Urinary bladder (tissue), 4 donors: ENCODE results near the gene CP. TPM values are rescaled to one million over a fixed set of nuclear protein-coding genes. Genes with fewer than 3 reads are reported as not detected.

Experiments used
- DNase-seq: peaks from one replicate; pipeline ENCODE4 v3.0.0-alpha.2; 2015; ENCODE audit errors: extremely low spot score
- H3K27ac ChIP-seq: one replicate; pipeline ENCODE4 v1.5.1; 2013; ENCODE audit warnings: low read depth, mild to moderate bottlenecking, moderate library complexity
- H3K36me3 ChIP-seq: one replicate; pipeline ENCODE4 v1.6.1; 2013; ENCODE audit warnings: mild to moderate bottlenecking, moderate library complexity; ENCODE audit not compliant: insufficient read depth
- H3K4me1 ChIP-seq: one replicate; pipeline ENCODE4 v1.6.1; 2013; ENCODE audit warnings: mild to moderate bottlenecking, moderate library complexity; ENCODE audit not compliant: insufficient read depth
- H3K4me3 ChIP-seq: one replicate; pipeline ENCODE4 v1.5.1; 2013; ENCODE audit warnings: low read depth, low read length
- WGBS: extraction: QIAGEN DNeasy Blood & Tissue Kit; methylation state at CpG from one replicate; pipeline ENCODE4 v1.1.7; 2013; 5-methylcytosine and 5-hydroxymethylcytosine counted together
- polyA plus RNA-seq: library from polyadenylated mRNA; stranded (reverse); fragments of 200-250 nt; gene quantifications from one replicate; pipeline ENCODE4 v1.2.3, GENCODE V29; 2013
- total RNA-seq: library from RNA; depleted of rRNA; stranded (reverse); fragments of >200 nt; gene quantifications from one replicate; pipeline ENCODE4 v1.2.3, GENCODE V29; 2014
- donor health status: healthy with polysubstance abuse.
- donor health status: healthy.

The CP gene
- total and polyA plus RNA-seq, 2 donors: 1.9 to 12.7 TPM

- WGBS: 71% methylated on average over 2 of the region's 2 CpGs
- DNase-seq: no peak
- Histone ChIP-seq H3K27ac (no peak overlapping the region), H3K4me1 (no peaks in the 10 kb centered on the region), H3K4me3 (no peak overlapping the region), H3K36me3 (no peaks in the 10 kb centered on the region)
Measured at GRCh38 chr3:149188494-149188893, 33.1 kb downstream of the CP start.

GRCh38 chr3:149186721-149187120 is 34.9 kb downstream of the CP start:
- DNase-seq: no peak
- Histone ChIP-seq H3K4me3 (no peak overlapping the region), H3K4me1 (no peaks in the 10 kb centered on the region), H3K36me3 (no peaks in the 10 kb centered on the region), H3K27ac (no peak overlapping the region)
- WGBS: 96% methylated on average over 3 of the region's 3 CpGs

GRCh38 chr3:149186219-149186618 is 35.4 kb downstream of the CP start:
- H3K27ac ChIP-seq: no peak overlapping the region
- WGBS: 90% methylated on average over 2 of the region's 2 CpGs
- no peak overlapping the region for H3K4me3 ChIP-seq
- no peaks in the 10 kb centered on the region for H3K4me1 ChIP-seq
- no peak for DNase-seq
- no peaks in the 10 kb centered on the region for H3K36me3 ChIP-seq

DNA sequence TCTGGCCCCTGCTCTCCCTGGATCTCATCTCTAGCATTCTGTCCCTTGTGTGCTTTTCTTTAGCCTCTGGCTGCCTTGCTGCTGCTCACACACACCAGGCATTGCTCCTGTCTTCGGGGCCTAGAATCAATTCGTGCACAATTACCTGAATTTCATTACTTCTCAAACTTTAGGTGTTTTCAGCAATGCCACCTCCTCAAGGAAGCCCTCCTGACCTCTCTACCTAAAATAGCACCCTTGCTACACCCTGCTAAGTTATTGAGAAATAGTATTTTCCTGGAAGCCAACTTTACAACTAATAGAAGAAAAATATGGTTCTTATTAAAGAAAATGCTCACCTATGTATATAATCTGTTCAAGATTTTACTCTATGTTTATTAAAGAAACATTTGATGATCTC is 40.4 kb downstream of the CP start:
- no peak overlapping the region for H3K27ac ChIP-seq
- no peak for DNase-seq
- no peak overlapping the region for H3K4me3 ChIP-seq
- H3K36me3 ChIP-seq: no peaks in the 10 kb centered on the region
- no peaks in the 10 kb centered on the region for H3K4me1 ChIP-seq
- 96% methylated on average over 2 of the region's 2 CpGs for WGBS

DNA sequence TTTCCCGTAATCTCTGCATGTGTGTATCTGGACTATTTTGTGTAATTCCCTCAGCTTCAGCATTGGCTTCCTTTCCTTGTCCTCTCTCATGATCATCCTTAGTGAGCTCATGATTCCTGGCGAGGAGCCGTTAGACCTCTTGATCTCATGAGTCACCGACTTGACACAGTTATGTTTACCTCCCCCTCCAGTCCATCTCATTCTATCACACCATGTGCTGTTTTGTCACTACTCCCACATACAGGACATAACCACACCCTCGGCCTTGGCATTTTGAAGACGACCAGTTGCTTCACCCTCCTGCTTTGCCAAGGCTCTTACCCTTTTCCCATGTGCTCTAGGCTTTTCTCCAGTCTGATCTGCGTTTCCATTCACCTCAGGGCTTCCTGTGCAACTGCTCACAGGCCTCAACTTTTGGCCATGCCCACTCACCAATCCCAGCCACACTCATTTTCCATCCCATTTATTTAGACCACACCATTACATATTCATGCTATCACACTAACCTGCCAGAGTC is 41.5 kb downstream of the CP start:
- peak; percentile 2 for DNase-seq
- Histone ChIP-seq H3K36me3 (no peaks in the 10 kb centered on the region), H3K4me3 (no peak overlapping the region), H3K4me1 (no peaks in the 10 kb centered on the region), H3K27ac (no peak overlapping the region)
- WGBS: 34% methylated on average over 7 of the region's 7 CpGs

GRCh38 chr3:149179220-149179619 is 42.4 kb downstream of the CP start:
- no peak overlapping the region for H3K4me3 ChIP-seq
- H3K36me3 ChIP-seq: no peaks in the 10 kb centered on the region
- DNase-seq: no peak
- 62% methylated on average over 1 of the region's 1 CpG for WGBS
- H3K27ac ChIP-seq: peak overlapping the region; percentile 23
- no peaks in the 10 kb centered on the region for H3K4me1 ChIP-seq

GRCh38 chr3:149177122-149177521 is 44.5 kb downstream of the CP start:
- no peaks in the 10 kb centered on the region for H3K4me1 ChIP-seq
- no peaks in the 10 kb centered on the region for H3K36me3 ChIP-seq
- DNase-seq: no peak
- H3K27ac ChIP-seq: no peak overlapping the region
- WGBS: 98% methylated on average over 1 of the region's 1 CpG
- H3K4me3 ChIP-seq: no peak overlapping the region

DNA sequence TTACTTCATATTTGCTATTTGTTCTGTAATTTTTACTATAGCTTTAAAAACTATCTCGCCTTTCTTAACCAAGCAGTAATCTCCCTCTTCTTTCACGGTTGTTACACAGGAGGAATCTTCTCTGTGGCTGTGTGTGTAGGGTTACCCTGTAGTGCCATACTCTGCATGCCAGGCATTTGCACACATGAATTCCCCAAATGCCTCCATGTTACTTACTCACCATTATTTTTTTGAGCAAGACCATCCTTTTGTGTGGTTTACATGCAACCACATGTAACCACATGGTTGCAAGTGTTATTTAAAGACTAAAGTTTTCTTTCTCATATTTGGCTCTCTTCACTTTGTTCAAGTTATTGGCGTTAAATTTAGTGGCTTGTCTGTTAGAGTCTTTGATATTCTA is 46.7 kb downstream of the CP start:
- Histone ChIP-seq H3K4me3 (no peak overlapping the region), H3K4me1 (no peaks in the 10 kb centered on the region), H3K36me3 (no peaks in the 10 kb centered on the region), H3K27ac (no peak overlapping the region)
- 75% methylated on average over 3 of the region's 3 CpGs for WGBS
- DNase-seq: no peak

- WGBS: 91% methylated on average over 7 of the region's 7 CpGs
- Histone ChIP-seq H3K4me1 (no peaks in the 10 kb centered on the region), H3K27ac (no peak overlapping the region), H3K4me3 (no peak overlapping the region), H3K36me3 (no peaks in the 10 kb centered on the region)
- no peak for DNase-seq
Measured at GRCh38 chr3:149170672-149171071, 51.0 kb downstream of the CP start.

GRCh38 chr3:149167898-149168297 is 53.7 kb downstream of the CP start:
- Histone ChIP-seq H3K36me3 (peaks cover 3% of the 10 kb centered on the region), H3K27ac (no peak overlapping the region), H3K4me3 (no peak overlapping the region), H3K4me1 (no peaks in the 10 kb centered on the region)
- WGBS: 84% methylated on average over 2 of the region's 2 CpGs
- DNase-seq: no peak

DNA sequence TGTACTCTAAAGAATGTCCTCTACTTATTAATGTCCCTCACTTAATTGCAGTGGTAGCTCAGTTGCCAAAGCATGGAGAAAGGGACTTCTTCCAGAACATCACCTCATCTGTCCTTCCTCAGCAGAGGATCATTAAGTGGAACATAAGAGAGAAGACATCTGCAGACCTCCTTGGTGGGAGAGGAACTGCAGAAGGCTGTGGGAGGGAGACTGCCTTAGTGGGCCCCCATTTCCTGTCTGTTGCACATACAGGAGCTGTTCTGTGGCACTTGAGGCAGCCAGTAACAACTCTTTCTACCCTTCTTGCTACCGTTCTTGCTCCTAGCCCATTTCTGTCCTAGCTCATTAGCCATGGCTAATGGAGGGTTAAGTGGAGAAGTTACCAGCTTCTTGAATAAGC is 58.6 kb downstream of the CP start:
- Histone ChIP-seq H3K27ac (no peak overlapping the region), H3K36me3 (peaks cover 9% of the 10 kb centered on the region), H3K4me3 (no peak overlapping the region), H3K4me1 (no peaks in the 10 kb centered on the region)
- 64% methylated on average over 1 of the region's 1 CpG for WGBS
- DNase-seq: no peak

GRCh38 chr3:149162007-149162406 is 59.6 kb downstream of the CP start:
- peaks cover 9% of the 10 kb centered on the region for H3K36me3 ChIP-seq
- H3K4me1 ChIP-seq: no peaks in the 10 kb centered on the region
- no peak overlapping the region for H3K4me3 ChIP-seq
- 90% methylated on average over 2 of the region's 2 CpGs for WGBS
- no peak for DNase-seq
- H3K27ac ChIP-seq: no peak overlapping the region

GRCh38 chr3:149160754-149161300 is 60.8 kb downstream of the CP start:
- H3K27ac ChIP-seq: no peak overlapping the region
- no peak for DNase-seq
- no peaks in the 10 kb centered on the region for H3K4me1 ChIP-seq
- peaks cover 9% of the 10 kb centered on the region for H3K36me3 ChIP-seq
- no peak overlapping the region for H3K4me3 ChIP-seq
- whole genome bisulfite sequencing: 90% methylated on average over 4 of the region's 4 CpGs

DNA sequence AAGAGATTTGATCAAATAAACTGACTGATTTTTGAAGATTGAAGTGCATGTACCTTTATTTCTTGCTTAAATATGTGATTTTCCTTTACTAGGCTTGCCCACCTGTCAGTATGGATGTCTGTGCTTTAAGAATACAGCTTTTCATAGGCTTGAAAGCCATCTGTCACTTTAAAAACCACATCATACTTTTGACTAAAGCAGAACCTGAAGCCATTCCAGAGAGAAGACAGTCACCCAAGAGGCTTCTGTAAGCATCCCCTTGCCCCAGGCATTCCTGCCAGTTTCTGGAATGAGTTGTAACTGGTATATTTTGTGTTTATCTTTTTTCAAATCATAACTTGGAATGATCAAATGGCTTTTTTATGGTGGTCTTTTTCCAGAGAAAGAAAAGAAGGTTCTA is 68.2 kb downstream of the CP start:
- Histone ChIP-seq H3K36me3 (peaks cover 6% of the 10 kb centered on the region), H3K4me1 (no peaks in the 10 kb centered on the region), H3K27ac (no peak overlapping the region), H3K4me3 (no peak overlapping the region)
- no peak for DNase-seq

- no peak for DNase-seq
- 64% methylated on average over 2 of the region's 2 CpGs for WGBS
- H3K4me1 ChIP-seq: no peaks in the 10 kb centered on the region
- H3K36me3 ChIP-seq: peaks cover 6% of the 10 kb centered on the region
- no peak overlapping the region for H3K27ac ChIP-seq
- no peak overlapping the region for H3K4me3 ChIP-seq
Measured at GRCh38 chr3:149152420-149152819, 69.2 kb downstream of the CP start.
